ENCODE results near the gene VOPP1.

DNA sequence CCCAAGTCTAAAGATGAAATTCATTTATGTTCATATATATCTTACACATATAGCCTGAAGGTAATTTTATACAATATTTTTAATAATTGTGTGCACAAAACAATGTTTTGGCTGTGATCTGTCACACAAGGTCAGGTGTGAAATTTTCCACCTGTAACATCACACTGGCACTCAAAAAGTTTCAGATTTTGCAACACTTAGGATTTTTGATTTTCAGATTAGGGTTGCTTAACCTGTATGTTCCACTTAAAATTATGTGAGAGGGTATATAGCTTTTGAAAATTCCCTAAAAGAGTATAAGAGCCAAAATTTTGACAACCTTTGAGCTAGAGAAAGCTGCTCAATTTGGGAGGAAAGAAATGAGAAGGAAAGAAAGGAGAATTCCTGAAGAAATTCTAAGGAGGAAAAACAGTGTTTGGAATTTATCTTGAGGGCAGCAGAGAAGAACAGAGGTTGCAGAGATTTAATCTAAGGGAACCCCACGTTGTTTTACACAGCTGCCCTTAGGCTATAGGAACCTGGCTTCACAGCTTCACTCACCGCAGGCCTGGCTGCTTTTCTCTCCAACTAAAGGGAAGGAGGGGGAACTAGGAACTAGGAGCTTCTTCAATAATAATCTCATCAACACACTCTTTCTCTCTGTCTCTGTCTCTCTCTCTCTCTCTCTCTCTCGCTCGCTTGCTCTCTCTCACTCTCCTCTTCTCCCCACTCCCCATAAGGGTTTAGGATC is 8.5 kb downstream of the VOPP1 start:
- TF ChIP-seq, protein P1, sequence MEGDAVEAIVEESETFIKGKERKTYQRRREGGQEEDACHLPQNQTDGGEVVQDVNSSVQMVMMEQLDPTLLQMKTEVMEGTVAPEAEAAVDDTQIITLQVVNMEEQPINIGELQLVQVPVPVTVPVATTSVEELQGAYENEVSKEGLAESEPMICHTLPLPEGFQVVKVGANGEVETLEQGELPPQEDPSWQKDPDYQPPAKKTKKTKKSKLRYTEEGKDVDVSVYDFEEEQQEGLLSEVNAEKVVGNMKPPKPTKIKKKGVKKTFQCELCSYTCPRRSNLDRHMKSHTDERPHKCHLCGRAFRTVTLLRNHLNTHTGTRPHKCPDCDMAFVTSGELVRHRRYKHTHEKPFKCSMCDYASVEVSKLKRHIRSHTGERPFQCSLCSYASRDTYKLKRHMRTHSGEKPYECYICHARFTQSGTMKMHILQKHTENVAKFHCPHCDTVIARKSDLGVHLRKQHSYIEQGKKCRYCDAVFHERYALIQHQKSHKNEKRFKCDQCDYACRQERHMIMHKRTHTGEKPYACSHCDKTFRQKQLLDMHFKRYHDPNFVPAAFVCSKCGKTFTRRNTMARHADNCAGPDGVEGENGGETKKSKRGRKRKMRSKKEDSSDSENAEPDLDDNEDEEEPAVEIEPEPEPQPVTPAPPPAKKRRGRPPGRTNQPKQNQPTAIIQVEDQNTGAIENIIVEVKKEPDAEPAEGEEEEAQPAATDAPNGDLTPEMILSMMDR (conservative IDR thresholded peaks at IDR 0.05; ENCODE audit: low read length) = no peak
- TF ChIP-seq EZH2phosphoT487 (IDR thresholded peaks at IDR 0.05; ENCODE audit: borderline replicate concordance) = no peak
